Measurements from ENCODE around the gene ERC2. TPM values are rescaled to one million over a fixed set of nuclear protein-coding genes. Genes with fewer than 3 reads are reported as not detected.

ERC2 gene
- total RNA-seq, 2 donors from 2014 or later, result 16.1 to 22.8 TPM

- no peak overlapping the region for H3K4me3 Mint-ChIP-seq
- no peak overlapping the region for H3K27ac ChIP-seq (ENCODE audit: low read depth, low read length)
- no peaks in the 10 kb centered on the region for H3K27me3 ChIP-seq (ENCODE audit: control insufficient read depth, insufficient read depth, low read length, poor library complexity, severe bottlenecking)
- no peaks in the 10 kb centered on the region for H3K9me3 Mint-ChIP-seq
- H3K36me3 Mint-ChIP-seq (ENCODE audit: low read depth), result no peaks in the 10 kb centered on the region
- 92 to 100% methylated on average over 1 to 5 of the region's 5 CpGs for WGBS, 2 experiments (ENCODE audit: insufficient coverage in 1 of 2, insufficient read length in 1 of 2)
- H3K9me3 ChIP-seq (ENCODE audit: control insufficient read depth, low read length), result no peaks in the 10 kb centered on the region
- H3K27ac Mint-ChIP-seq, result no peak overlapping the region
- no peak overlapping the region for H3K9ac ChIP-seq (ENCODE audit: extremely low read depth, low read length, poor library complexity, severe bottlenecking)
- no peaks in the 10 kb centered on the region for H3K27me3 Mint-ChIP-seq (ENCODE audit: insufficient read depth)
- no peaks in the 10 kb centered on the region for H3K36me3 ChIP-seq (ENCODE audit: control insufficient read depth, insufficient read depth, low read length)
- H3K4me1 ChIP-seq (ENCODE audit: control insufficient read depth, insufficient read depth, low read length), result no peaks in the 10 kb centered on the region
- H3K4me1 Mint-ChIP-seq, result no peaks in the 10 kb centered on the region
- DNase-seq, result no peak
- TF ChIP-seq CTCF (conservative IDR thresholded peaks at IDR 0.05), result no peak
- H3K4me3 ChIP-seq (ENCODE audit: low read length), result no peak overlapping the region
Observed at GRCh38 chr3:55812394-55813013, 655.8 kb downstream of the ERC2 start.

GRCh38 chr3:55807210-55807609, 661.1 kb downstream of the ERC2 start:
- H3K9me3 ChIP-seq (ENCODE audit: control insufficient read depth, low read length), result no peaks in the 10 kb centered on the region
- H3K27ac Mint-ChIP-seq, result no peak overlapping the region
- no peaks in the 10 kb centered on the region for H3K36me3 ChIP-seq (ENCODE audit: control insufficient read depth, insufficient read depth, low read length)
- no peak for DNase-seq
- no peaks in the 10 kb centered on the region for H3K9me3 Mint-ChIP-seq
- H3K4me3 Mint-ChIP-seq, result no peak overlapping the region
- no peak overlapping the region for H3K9ac ChIP-seq (ENCODE audit: extremely low read depth, low read length, poor library complexity, severe bottlenecking)
- no peaks in the 10 kb centered on the region for H3K27me3 Mint-ChIP-seq (ENCODE audit: insufficient read depth)
- no peak overlapping the region for H3K27ac ChIP-seq (ENCODE audit: low read depth, low read length)
- no peak for TF ChIP-seq CTCF (conservative IDR thresholded peaks at IDR 0.05)
- no peaks in the 10 kb centered on the region for H3K27me3 ChIP-seq (ENCODE audit: control insufficient read depth, insufficient read depth, low read length, poor library complexity, severe bottlenecking)
- peaks cover 7% of the 10 kb centered on the region for H3K4me1 Mint-ChIP-seq
- no peaks in the 10 kb centered on the region for H3K36me3 Mint-ChIP-seq (ENCODE audit: low read depth)
- WGBS, 2 experiments (ENCODE audit: insufficient coverage in 1 of 2, insufficient read length in 1 of 2), result 95 to 100% methylated on average over 1 of the region's 1 CpG
- no peaks in the 10 kb centered on the region for H3K4me1 ChIP-seq (ENCODE audit: control insufficient read depth, insufficient read depth, low read length)
- no peak overlapping the region for H3K4me3 ChIP-seq (ENCODE audit: low read length)

GRCh38 chr3:55805169-55805568, 663.1 kb downstream of the ERC2 start:
- Histone ChIP-seq H3K27me3 (ENCODE audit: control insufficient read depth, insufficient read depth, low read length, poor library complexity, severe bottlenecking) (no peaks in the 10 kb centered on the region), H3K27ac (ENCODE audit: low read depth, low read length) (no peak overlapping the region), H3K9ac (ENCODE audit: extremely low read depth, low read length, poor library complexity, severe bottlenecking) (no peak overlapping the region), H3K9me3 (ENCODE audit: control insufficient read depth, low read length) (no peaks in the 10 kb centered on the region), H3K36me3 (ENCODE audit: control insufficient read depth, insufficient read depth, low read length) (no peaks in the 10 kb centered on the region), H3K4me3 (ENCODE audit: low read length) (no peak overlapping the region), H3K4me1 (ENCODE audit: control insufficient read depth, insufficient read depth, low read length) (no peaks in the 10 kb centered on the region)
- WGBS, 2 experiments (ENCODE audit: insufficient coverage in 1 of 2, insufficient read length in 1 of 2), result 95 to 100% methylated on average over 2 of the region's 2 CpGs
- Mint-ChIP-seq H3K9me3 (no peaks in the 10 kb centered on the region), H3K36me3 (ENCODE audit: low read depth) (no peaks in the 10 kb centered on the region), H3K4me3 (no peak overlapping the region), H3K27me3 (ENCODE audit: insufficient read depth) (no peaks in the 10 kb centered on the region), H3K27ac (no peak overlapping the region), H3K4me1 (peaks cover 7% of the 10 kb centered on the region)
- DNase-seq, result no peak
- no peak for TF ChIP-seq CTCF (conservative IDR thresholded peaks at IDR 0.05)
